ENCODE data around the gene RILPL2. TPM values are rescaled to one million over a fixed set of nuclear protein-coding genes. Genes with fewer than 3 reads are reported as not detected.

Gene RILPL2
- total and polyA plus RNA-seq, 2 of the 13 experiments (the other 11 are each of a cell fraction or from before 2014, with no cell fraction given): 2.7 to 8.1 TPM

DNA sequence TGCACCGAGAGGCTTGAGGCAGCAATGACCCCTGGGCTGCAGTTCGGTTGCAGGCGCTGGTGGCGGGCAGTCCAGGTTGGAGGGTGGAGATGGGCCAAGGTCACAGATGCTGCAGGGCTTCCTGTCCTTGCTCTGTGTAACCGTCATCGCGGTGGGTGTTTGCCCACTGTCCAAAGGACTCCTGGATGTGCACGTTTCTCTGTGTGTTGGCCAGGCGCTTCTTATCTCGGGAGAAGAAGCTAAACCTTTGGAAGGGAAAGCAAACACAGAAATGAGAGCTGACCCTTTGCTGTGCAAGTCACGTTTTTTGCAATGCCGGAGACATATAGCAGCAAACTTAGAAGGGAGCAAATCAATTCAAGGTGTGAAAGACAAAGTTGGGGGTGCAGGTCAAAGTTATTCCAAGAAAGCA is 36.0 kb upstream of the RILPL2 start (continued):
- TF ChIP-seq ZC3H13 (CRISPR knock-in tag; IDR thresholded peaks at IDR 0.05): no peak; the same call in 1 of the 2 replicates
- TF ChIP-seq ZNF841 (CRISPR knock-in tag; IDR thresholded peaks at IDR 0.05; ENCODE audit: borderline replicate concordance): no peak
- TF ChIP-seq ZNF496 (CRISPR knock-in tag; IDR thresholded peaks at IDR 0.05; ENCODE audit: insufficient replicate concordance): no peak
- TF ChIP-seq ZNF792 (CRISPR knock-in tag; IDR thresholded peaks at IDR 0.05): peak; percentile 96
- no peak for TF ChIP-seq CHD4 (IDR thresholded peaks at IDR 0.05; ENCODE audit: borderline replicate concordance, low read length)
- TF ChIP-seq RBM39 (IDR thresholded peaks at IDR 0.05; ENCODE audit: low read depth, low read length, poor library complexity, severe bottlenecking): no peak
- no peak for TF ChIP-seq ZBTB3 (CRISPR knock-in tag; IDR thresholded peaks at IDR 0.05; ENCODE audit: borderline replicate concordance, low read depth)
- TF ChIP-seq KDM4B (CRISPR knock-in tag; IDR thresholded peaks at IDR 0.05): 0 out of 2 replicates have a peak, but pooled peaks have one; percentile 67
- TF ChIP-seq HMGA1 (CRISPR knock-in tag; conservative IDR thresholded peaks at IDR 0.05): no peak
- TF ChIP-seq, protein P1, sequence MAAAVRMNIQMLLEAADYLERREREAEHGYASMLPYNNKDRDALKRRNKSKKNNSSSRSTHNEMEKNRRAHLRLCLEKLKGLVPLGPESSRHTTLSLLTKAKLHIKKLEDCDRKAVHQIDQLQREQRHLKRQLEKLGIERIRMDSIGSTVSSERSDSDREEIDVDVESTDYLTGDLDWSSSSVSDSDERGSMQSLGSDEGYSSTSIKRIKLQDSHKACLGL (CRISPR knock-in tag; IDR thresholded peaks at IDR 0.05): no peak
- peak; percentile 89; the same call in 1 of the 2 replicates for TF ChIP-seq MEIS2 (CRISPR knock-in tag; IDR thresholded peaks at IDR 0.05)
- TF ChIP-seq, protein P2, sequence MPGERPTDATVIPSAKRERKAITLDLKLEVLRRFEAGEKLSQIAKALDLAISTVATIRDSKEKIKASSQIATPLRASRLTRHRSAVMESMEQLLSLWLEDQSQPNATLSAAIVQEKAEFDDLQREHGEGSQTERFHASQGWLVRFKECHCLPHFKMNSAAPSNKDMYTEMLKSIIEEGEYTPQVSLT (CRISPR knock-in tag; IDR thresholded peaks at IDR 0.05; ENCODE audit: borderline replicate concordance, low read depth): no peak
- TF ChIP-seq, protein P3, sequence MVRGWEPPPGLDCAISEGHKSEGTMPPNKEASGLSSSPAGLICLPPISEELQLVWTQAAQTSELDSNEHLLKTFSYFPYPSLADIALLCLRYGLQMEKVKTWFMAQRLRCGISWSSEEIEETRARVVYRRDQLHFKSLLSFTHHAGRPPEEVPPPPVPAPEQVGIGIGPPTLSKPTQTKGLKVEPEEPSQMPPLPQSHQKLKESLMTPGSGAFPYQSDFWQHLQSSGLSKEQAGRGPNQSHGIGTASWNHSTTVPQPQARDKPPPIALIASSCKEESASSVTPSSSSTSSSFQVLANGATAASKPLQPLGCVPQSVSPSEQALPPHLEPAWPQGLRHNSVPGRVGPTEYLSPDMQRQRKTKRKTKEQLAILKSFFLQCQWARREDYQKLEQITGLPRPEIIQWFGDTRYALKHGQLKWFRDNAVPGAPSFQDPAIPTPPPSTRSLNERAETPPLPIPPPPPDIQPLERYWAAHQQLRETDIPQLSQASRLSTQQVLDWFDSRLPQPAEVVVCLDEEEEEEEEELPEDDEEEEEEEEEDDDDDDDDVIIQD (CRISPR knock-in tag; IDR thresholded peaks at IDR 0.05; ENCODE audit: low read depth): peak; percentile 73
- peak; percentile 76 for TF ChIP-seq ZMYM4 (CRISPR knock-in tag; IDR thresholded peaks at IDR 0.05)
- no peak for TF ChIP-seq DR1 (CRISPR knock-in tag; IDR thresholded peaks at IDR 0.05)
- TF ChIP-seq, protein P4, sequence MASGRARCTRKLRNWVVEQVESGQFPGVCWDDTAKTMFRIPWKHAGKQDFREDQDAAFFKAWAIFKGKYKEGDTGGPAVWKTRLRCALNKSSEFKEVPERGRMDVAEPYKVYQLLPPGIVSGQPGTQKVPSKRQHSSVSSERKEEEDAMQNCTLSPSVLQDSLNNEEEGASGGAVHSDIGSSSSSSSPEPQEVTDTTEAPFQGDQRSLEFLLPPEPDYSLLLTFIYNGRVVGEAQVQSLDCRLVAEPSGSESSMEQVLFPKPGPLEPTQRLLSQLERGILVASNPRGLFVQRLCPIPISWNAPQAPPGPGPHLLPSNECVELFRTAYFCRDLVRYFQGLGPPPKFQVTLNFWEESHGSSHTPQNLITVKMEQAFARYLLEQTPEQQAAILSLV (CRISPR knock-in tag; IDR thresholded peaks at IDR 0.05; ENCODE audit: borderline replicate concordance): peak; percentile 92; the same call in 1 of the 2 replicates
- TF ChIP-seq, protein P5, sequence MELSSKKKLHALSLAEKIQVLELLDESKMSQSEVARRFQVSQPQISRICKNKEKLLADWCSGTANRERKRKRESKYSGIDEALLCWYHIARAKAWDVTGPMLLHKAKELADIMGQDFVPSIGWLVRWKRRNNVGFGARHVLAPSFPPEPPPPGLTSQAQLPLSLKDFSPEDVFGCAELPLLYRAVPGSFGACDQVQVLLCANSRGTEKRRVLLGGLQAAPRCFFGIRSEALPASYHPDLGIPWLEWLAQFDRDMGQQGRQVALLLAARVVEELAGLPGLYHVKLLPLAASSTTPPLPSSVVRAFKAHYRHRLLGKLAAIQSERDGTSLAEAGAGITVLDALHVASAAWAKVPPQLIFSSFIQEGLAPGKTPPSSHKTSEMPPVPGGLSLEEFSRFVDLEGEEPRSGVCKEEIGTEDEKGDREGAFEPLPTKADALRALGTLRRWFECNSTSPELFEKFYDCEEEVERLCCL (CRISPR knock-in tag; IDR thresholded peaks at IDR 0.05; ENCODE audit: borderline replicate concordance): no peak
- no peak for TF ChIP-seq ZNF354B (CRISPR knock-in tag; IDR thresholded peaks at IDR 0.05)
- TF ChIP-seq, protein P6, sequence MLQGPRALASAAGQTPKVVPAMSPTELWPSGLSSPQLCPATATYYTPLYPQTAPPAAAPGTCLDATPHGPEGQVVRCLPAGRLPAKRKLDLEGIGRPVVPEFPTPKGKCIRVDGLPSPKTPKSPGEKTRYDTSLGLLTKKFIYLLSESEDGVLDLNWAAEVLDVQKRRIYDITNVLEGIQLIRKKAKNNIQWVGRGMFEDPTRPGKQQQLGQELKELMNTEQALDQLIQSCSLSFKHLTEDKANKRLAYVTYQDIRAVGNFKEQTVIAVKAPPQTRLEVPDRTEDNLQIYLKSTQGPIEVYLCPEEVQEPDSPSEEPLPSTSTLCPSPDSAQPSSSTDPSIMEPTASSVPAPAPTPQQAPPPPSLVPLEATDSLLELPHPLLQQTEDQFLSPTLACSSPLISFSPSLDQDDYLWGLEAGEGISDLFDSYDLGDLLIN (CRISPR knock-in tag; IDR thresholded peaks at IDR 0.05; ENCODE audit: borderline replicate concordance): peak; percentile 40; the same call in 1 of the 2 replicates
- no peak for TF ChIP-seq ZNF615 (CRISPR knock-in tag; IDR thresholded peaks at IDR 0.05; ENCODE audit: borderline replicate concordance)
- peak; percentile 74; the same call in 1 of the 2 replicates for TF ChIP-seq SOX5 (CRISPR knock-in tag; IDR thresholded peaks at IDR 0.05; ENCODE audit: borderline replicate concordance)

All from HepG2 (cell line).